ENCODE data around the gene TTC16.

- TF ChIP-seq CTCF (IDR thresholded peaks at IDR 0.05): no peak
- no peak for TF ChIP-seq POLR2A (IDR thresholded peaks at IDR 0.05)
Measured at GRCh38 chr9:127698386-127698785, 17.5 kb upstream of the TTC16 start.
